GM12892 (cell line): ENCODE results near the gene G2E3.
"Not testable (repeated sequence)": the region's sequence is repeated elsewhere in the genome, so short reads cannot be mapped to it uniquely, and the experiment has no call there.

Experiments used
- DNase-seq: peaks from one replicate; pipeline ENCODE4 v3.0.0; 2011; ENCODE audit not compliant: insufficient read length
- FAIRE-seq: peaks from 2 replicates; lab custom pipeline; 2011; peaks lifted over from hg19 to GRCh38; lab: Jason Lieb, UNC
- POLR2A ChIP-seq: IDR thresholded peaks from 2 replicates; pipeline ENCODE4 v1.6.1; 2011; ENCODE audit warnings: low read depth, low read length, control low read depth
- POLR2AphosphoS5 ChIP-seq: IDR thresholded peaks from 2 replicates; pipeline ENCODE4 v1.6.1; 2011; ENCODE audit warnings: low read depth, low read length, control low read depth
- TAF1 ChIP-seq: IDR thresholded peaks from 2 replicates; pipeline ENCODE4 v1.6.1; 2011; ENCODE audit warnings: low read depth, mild to moderate bottlenecking, control low read depth, low read length, borderline replicate concordance

Gene G2E3

DNA sequence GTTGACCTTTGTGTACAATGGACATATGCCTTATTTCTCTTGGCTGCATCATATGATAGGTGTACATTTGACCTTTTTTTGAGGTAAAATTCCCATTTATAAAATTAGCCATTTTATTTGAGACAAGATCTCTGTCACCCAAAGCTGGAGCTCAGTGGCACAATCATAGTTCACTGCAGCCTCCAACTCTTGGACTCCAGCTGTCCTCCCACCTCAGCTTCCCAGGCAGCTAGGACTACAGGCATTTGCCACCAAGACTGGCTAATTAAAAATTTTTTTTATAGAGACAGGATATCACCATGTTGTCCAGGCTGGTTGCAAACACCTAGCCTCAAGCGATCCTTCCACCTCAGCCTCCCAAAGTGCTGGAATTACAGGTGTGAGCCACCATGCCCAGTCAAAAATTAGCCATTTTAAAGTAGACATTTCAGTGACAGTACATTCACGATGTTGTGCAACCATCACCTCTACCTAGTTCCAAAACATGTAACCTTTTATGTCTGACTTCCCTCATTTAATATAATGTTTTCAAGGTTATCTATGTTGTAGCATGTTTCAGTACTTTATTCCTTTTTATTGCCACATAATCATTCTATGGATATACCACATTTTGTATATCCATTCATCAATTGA is 5.4 kb downstream of the G2E3 start:
- no peak for TF ChIP-seq TAF1
- TF ChIP-seq POLR2AphosphoS5: no peak
- no peak for TF ChIP-seq POLR2A
- FAIRE-seq (no peak), DNase-seq (no peak)

DNA sequence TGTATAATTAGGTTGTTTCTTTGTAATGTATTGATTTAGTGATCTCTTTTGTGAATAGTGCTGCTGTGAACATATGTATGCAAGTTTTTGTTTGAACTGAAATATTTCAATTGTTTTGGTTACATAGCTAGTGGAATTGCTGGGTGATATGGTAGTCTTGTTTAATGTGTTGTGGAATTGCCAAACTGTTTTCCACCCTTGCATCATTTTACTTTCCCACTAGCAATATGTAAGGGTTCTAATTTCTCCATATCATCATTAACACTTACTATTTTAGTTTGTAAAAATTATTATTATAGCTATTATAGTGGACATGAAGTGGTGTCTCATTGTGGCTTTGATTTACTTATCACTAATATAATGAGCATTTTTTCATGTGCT is 5.9 kb downstream of the G2E3 start:
- DNase-seq: no peak
- no peak for FAIRE-seq
- TF ChIP-seq POLR2A (no peak), POLR2AphosphoS5 (no peak), TAF1 (no peak)

DNA sequence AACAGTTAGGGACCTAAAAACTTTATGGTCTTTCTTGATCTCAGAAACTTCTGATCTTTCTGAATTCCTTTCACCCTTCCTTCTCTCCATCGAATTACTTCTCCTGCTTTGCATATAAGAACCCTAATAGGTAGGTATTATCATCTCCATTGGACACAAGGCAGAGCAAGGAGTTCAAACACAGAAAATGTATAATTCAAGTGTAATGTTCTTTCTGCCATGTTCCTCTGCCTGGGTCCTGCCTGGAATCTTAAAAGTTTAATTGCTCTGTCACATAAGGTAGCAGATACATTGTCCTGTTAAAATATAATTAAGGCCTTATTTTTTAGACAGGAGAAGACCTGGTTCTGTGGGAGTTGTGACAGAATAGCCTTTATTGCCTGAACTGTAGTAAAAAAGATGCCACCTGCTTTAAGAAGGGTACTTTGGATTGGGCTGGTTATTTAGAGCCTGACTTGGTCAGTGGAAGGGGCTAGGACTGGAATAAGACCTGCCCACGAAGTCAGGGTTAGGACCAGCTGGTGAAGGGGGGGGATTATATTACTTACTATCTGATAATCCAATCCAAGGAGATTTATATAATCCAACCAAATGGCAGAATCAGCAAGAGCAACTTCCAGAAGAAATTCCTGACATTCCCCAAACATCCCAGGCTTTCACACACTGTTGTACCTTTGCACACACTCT is 10.4 kb downstream of the G2E3 start:
- no peak for FAIRE-seq
- TF ChIP-seq POLR2A: no peak
- no peak for TF ChIP-seq POLR2AphosphoS5
- TF ChIP-seq TAF1: no peak
- no peak for DNase-seq

DNA sequence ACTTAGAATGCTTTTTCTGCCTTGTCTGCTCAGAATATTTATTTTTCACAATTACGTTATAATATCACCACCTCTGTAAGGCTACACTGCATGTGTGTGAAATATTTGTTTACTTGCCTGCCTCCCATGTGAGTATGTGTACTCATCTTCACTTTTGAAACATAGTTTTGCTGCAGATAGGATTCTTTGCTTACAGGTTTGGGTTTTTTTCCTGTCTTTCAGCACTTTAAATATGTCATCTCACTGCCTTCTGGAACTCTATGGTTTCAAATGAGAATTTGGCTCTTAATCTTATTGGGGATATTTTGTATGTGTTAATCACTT is 10.9 kb downstream of the G2E3 start:
- no peak for TF ChIP-seq POLR2AphosphoS5
- TF ChIP-seq TAF1: no peak
- TF ChIP-seq POLR2A: no peak
- DNase-seq: no peak
- no peak for FAIRE-seq

DNA sequence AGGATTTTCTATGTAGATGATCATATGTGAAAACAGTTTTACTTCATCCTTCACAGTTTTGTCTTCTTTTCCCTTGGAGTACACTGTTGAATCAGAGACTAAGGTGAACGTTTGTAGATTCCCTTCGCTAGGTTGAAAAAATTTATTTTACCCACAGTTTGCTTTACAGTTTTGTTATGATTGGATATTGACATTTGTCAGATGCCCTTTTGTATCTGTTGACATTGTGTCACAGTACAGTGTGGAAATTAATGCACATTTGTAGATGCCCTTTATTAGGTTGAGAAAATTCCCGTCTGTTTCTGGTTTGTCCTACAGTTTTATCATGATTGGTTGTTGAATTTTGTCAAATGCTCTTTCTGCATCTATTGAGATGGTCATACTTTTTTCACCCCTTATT is 13.3 kb downstream of the G2E3 start:
- FAIRE-seq (no peak), DNase-seq (no peak)
- TF ChIP-seq TAF1 (no peak), POLR2A (no peak), POLR2AphosphoS5 (no peak)

DNA sequence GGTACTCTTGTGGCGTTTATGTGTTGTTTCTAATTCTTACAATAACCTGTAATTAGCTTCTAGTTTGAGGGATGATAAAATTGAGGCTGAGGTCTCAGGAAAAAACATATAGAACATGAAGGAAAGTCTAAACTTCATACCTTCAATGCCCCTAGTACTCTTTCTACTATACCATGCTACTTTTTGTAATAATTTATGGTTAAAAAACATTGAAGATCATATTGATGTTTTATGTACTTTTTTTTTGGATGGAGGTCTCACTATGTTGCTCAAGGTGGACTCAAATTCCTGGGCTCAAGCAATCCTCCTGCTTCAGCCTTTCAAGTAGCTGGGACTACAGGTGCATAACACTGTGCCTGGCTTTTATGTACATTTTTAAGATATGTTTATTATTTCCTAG is 13.8 kb downstream of the G2E3 start:
- DNase-seq (no peak), FAIRE-seq (no peak)
- TF ChIP-seq TAF1: no peak
- no peak for TF ChIP-seq POLR2AphosphoS5
- no peak for TF ChIP-seq POLR2A

DNA sequence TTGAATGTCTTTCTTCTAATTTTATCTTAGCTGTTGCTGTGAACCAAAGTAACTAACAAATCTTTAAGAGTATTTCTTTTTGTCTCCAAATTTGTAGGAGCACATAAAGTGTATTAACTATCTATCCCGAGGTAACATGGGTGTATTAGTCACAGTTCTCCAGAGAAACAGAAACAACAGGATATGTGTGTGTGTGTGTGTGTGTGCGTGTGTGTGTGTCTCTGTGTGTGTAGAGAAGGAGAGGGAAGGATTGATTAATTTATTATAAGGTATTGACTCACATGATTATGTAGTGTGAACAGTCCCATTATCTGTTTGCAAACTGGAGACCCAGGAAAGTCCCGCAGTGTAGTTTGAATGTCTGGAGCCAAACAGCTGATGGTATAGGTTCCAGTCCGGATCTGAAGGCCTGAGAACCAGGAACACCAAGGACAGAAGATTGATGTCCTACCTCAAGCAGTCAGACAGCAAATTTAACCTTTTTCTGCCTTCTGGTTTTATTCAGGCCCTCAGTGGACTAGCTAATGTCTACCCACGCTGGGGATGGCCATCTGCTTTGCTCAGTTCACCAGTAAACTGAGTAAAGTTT is 14.4 kb downstream of the G2E3 start:
- FAIRE-seq (no peak), DNase-seq (no peak)
- TF ChIP-seq POLR2A (no peak), POLR2AphosphoS5 (no peak), TAF1 (no peak)

DNA sequence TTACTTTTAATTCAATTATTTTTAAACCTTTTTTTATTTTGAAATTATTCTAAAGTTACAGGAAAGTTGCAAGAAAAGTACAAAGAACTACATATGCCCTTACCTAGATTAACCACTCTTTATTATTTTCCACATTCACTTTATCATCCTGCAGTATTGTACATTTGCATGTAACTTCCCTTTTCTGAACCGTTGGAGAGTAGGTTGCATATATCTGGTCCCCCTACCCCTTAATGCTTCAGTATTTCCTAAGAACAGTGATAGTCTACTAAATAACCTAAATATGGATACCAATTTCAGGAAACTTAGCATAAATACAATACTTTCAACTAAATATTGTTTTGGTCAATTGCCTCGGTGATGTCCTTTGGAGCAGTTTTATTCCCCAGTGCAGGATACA is 15.0 kb downstream of the G2E3 start:
- DNase-seq (no peak), FAIRE-seq (no peak)
- TF ChIP-seq TAF1: no peak
- TF ChIP-seq POLR2A: no peak
- TF ChIP-seq POLR2AphosphoS5: no peak

DNA sequence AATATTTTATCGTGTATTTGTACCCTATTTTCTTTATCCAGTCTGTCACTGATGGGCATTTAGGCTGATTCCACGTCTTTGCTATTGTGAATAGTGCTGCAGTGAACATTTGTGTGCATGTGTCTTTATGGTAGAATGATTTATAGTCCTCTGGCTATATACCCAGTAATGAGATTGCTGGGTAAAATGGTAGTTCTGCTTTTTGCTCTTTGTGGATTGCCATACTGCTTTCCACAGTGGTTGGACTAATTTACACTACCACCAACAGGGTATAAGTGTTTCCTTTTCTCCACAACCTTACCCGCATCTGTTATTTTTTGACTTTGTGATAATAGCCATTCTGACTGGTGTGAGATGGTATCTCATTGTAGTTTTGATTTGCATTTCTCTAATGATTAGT is 15.8 kb downstream of the G2E3 start:
- not testable (repeated sequence) for DNase-seq, FAIRE-seq

DNA sequence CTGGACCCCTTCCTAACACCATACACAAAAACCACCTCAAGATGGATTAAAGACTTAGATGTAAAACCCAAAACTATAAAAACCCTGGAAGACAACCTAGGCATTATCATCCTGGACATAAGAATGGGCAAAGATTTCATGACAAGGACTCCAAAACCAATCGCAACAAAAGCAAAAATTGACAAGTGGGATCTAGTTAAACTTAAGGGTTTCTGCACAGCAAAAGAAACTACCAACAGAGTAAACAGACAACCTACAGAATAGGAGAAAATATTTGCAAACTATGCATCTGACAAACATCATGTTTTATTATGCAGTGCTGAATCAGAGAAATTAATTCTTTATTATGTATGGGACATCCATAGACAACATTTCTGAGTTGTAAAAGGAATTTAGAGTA is 17.4 kb downstream of the G2E3 start:
- DNase-seq, FAIRE-seq: not testable (repeated sequence)

DNA sequence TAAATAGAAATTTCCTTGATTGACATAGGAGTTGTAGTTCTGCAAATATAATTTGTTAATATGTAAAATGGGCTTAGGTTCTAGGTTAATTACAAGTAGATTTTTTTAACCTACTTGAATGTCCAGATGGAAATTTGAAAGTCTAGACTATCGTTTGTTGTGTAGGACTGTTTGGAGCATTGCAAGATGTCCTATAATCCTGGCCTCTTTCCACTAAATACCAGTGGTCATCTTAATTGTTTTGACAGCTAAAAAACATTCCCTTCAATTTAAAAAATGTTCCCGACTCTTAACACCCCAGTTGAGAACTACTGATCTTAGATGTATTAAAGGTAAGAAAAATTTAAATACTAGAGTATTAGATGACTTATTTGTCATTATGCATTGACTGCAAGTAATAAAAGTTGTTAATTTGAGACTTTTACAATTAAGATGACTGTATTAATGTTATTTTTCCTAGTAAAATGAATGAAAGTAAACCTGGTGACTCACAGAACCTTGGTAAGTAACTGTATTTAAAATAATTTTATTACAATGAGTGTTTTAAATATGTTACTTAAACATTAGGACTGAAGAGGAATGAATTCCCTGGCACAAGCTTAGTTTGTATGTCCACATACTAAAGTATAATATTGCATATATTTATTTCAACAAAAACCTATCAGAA is 21.8 kb downstream of the G2E3 start:
- no peak for DNase-seq
- no peak for FAIRE-seq
- TF ChIP-seq POLR2AphosphoS5 (no peak), TAF1 (no peak), POLR2A (no peak)

DNA sequence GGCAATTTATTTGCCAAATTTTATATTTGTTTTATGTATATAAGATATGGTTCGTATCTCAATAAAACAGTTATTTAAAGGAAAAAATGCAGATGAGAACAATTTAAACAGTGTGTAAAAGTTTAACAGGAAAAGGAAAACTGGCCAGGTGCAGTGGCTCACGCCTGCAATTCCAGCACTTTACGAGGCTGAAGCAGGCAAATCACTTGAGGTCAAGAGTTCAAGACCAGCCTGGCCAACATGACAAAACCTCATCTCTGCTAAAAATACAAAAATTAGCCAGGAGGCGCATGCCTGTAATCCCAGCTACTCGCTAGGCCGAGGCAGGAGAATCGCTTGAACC is 22.3 kb downstream of the G2E3 start:
- TF ChIP-seq POLR2A: no peak
- no peak for TF ChIP-seq POLR2AphosphoS5
- TF ChIP-seq TAF1: no peak
- DNase-seq (no peak), FAIRE-seq (no peak)
